Calu3 (cell line): Measurements from ENCODE around the gene SDCCAG8. TPM values are rescaled to one million over a fixed set of nuclear protein-coding genes. Genes with fewer than 3 reads are reported as not detected.

Experiments used
- BruUV-seq: library from RNA; stranded (reverse); fragments of 400-500 nt; replicated peaks from 2 replicates; lab custom pipeline; 2021; lab: Mats Ljungman, UMichigan
- CTCF ChIA-PET: fragments of 300-600 bp; sonication (Branson Sonifier 250); formaldehyde crosslinking; loops from one replicate; lab custom pipeline; 2022; ENCODE audit warnings: antibody characterized with exemption; lab: Charles Lee
- DNase-seq: peaks from one replicate; pipeline ENCODE4 v3.0.0; 2022
- H3K27ac Mint-ChIP-seq: one replicate; pipeline ENCODE4 v1.8.0; 2022; ENCODE audit warnings: mixed read lengths; ENCODE audit not compliant: unreplicated experiment
- H3K27me3 Mint-ChIP-seq: one replicate; pipeline ENCODE4 v1.8.0; 2022; ENCODE audit warnings: mixed read lengths; ENCODE audit not compliant: unreplicated experiment
- H3K36me3 Mint-ChIP-seq: one replicate; pipeline ENCODE4 v1.8.0; 2022; ENCODE audit warnings: mild to moderate bottlenecking, moderate library complexity, mixed read lengths; ENCODE audit not compliant: insufficient read depth, unreplicated experiment
- H3K4me1 Mint-ChIP-seq: one replicate; pipeline ENCODE4 v1.8.0; 2022; ENCODE audit warnings: mild to moderate bottlenecking, low read depth, mixed read lengths; ENCODE audit not compliant: unreplicated experiment
- H3K4me3 Mint-ChIP-seq: one replicate; pipeline ENCODE4 v1.8.0; 2022; ENCODE audit warnings: mild to moderate bottlenecking, low read depth, moderate library complexity, mixed read lengths; ENCODE audit not compliant: unreplicated experiment
- H3K9me3 Mint-ChIP-seq: one replicate; pipeline ENCODE4 v1.8.0; 2022; ENCODE audit warnings: low read depth, mixed read lengths; ENCODE audit not compliant: unreplicated experiment
- CTCF ChIP-seq: fragments of 200-600 bp; IDR thresholded peaks from one replicate; pipeline ENCODE4 v1.8.0; 2022; ENCODE audit warnings: antibody characterized with exemption; ENCODE audit not compliant: unreplicated experiment
- intact Hi-C: fragments of 100-400 bp; cut with micrococcal nuclease; formaldehyde crosslinking; loops from one replicate; pipeline ENCODE4 v1.10.0; 2022; ENCODE audit not compliant: unreplicated experiment
- total RNA-seq: library from RNA; stranded (reverse); gene quantifications from 2 replicates; pipeline ENCODE4 v1.2.3, GENCODE V29; 2022

The SDCCAG8 gene
- total RNA-seq, 1 experiment from 2014 or later = 67.3 TPM

- no peak overlapping the region for H3K4me3 Mint-ChIP-seq
- H3K27me3 Mint-ChIP-seq = no peaks in the 10 kb centered on the region
- CTCF ChIA-PET = interaction anchor here (3.7 kb wide), 1 partner anchor 64 kb away, joined by 32 read pairs; no protein-coding TSS in a partner anchor
- peaks cover 13% of the 10 kb centered on the region for H3K4me1 Mint-ChIP-seq
- no peak for DNase-seq
- intact Hi-C loops = no loop called here
- no peaks in the 10 kb centered on the region for H3K36me3 Mint-ChIP-seq
- peak overlapping the region; percentile 29 for H3K27ac Mint-ChIP-seq
- no peak for TF ChIP-seq CTCF
- no peaks in the 10 kb centered on the region for H3K9me3 Mint-ChIP-seq
- no TSS peak for BruUV-seq
Measured at GRCh38 chr1:243407284-243408018, 151.6 kb downstream of the SDCCAG8 start.

- H3K4me1 Mint-ChIP-seq = peaks cover 13% of the 10 kb centered on the region
- DNase-seq = no peak
- no peaks in the 10 kb centered on the region for H3K9me3 Mint-ChIP-seq
- BruUV-seq = no TSS peak
- TF ChIP-seq CTCF = no peak
- no peaks in the 10 kb centered on the region for H3K27me3 Mint-ChIP-seq
- H3K36me3 Mint-ChIP-seq = no peaks in the 10 kb centered on the region
- H3K27ac Mint-ChIP-seq = no peak overlapping the region
- CTCF ChIA-PET = interaction anchor here (3.7 kb wide), 1 partner anchor 65 kb away, joined by 32 read pairs; no protein-coding TSS in a partner anchor
- intact Hi-C loops = no loop called here
- no peak overlapping the region for H3K4me3 Mint-ChIP-seq
Measured at GRCh38 chr1:243408479-243408878, 152.6 kb downstream of the SDCCAG8 start.

GRCh38 chr1:243409284-243409683 is 153.4 kb downstream of the SDCCAG8 start:
- no TSS peak for BruUV-seq
- DNase-seq = peak; percentile 37
- Mint-ChIP-seq H3K36me3 (no peaks in the 10 kb centered on the region), H3K27ac (no peak overlapping the region), H3K4me3 (no peak overlapping the region), H3K4me1 (peaks cover 13% of the 10 kb centered on the region), H3K9me3 (no peaks in the 10 kb centered on the region), H3K27me3 (no peaks in the 10 kb centered on the region)
- CTCF ChIA-PET = interaction anchor here (0.5 to 3.7 kb wide), 2 partner anchors 66 to 257 kb away, joined by 10 to 32 read pairs; no protein-coding TSS in a partner anchor
- intact Hi-C loops = loop anchor here (1.0 kb wide), 1 partner anchor 65 kb away; no protein-coding TSS in a partner anchor
- TF ChIP-seq CTCF = peak; percentile 33

GRCh38 chr1:243411472-243411871 is 155.6 kb downstream of the SDCCAG8 start:
- intact Hi-C loops = no loop called here
- CTCF ChIA-PET = interaction anchor here (3.7 kb wide), 1 partner anchor 68 kb away, joined by 32 read pairs; no protein-coding TSS in a partner anchor
- no peak for TF ChIP-seq CTCF
- H3K36me3 Mint-ChIP-seq = no peaks in the 10 kb centered on the region
- H3K27me3 Mint-ChIP-seq = no peaks in the 10 kb centered on the region
- DNase-seq = no peak
- no peak overlapping the region for H3K27ac Mint-ChIP-seq
- H3K9me3 Mint-ChIP-seq = no peaks in the 10 kb centered on the region
- peaks cover 13% of the 10 kb centered on the region for H3K4me1 Mint-ChIP-seq
- no TSS peak for BruUV-seq
- H3K4me3 Mint-ChIP-seq = no peak overlapping the region
